SK-N-SH treated with all-trans-retinoic acid at 6 μM for 48 hours (cell line): ENCODE results near the gene SRCAP.

ENCODE experiments used
- ATAC-seq: fragments of 200-7000 bp; cut with Tn5 transposase; 3 replicates; pipeline ENCODE4 v1.9.1; 2020; ENCODE audit warnings: mild to moderate bottlenecking, moderate library complexity
- ARNTL ChIP-seq: fragments of 450-650 bp; formaldehyde crosslinking; IDR thresholded peaks from 2 replicates; pipeline ENCODE4 v1.5.0; 2020; ENCODE audit warnings: low read depth, mild to moderate bottlenecking, moderate library complexity, borderline replicate concordance
- BACH2 ChIP-seq: fragments of 250-450 bp; sonication (Bioruptor Pico); IDR thresholded peaks from 2 replicates; pipeline ENCODE4 v1.9.0; 2021; ENCODE audit warnings: mild to moderate bottlenecking, borderline replicate concordance
- CSDC2 ChIP-seq: fragments of 250-450 bp; sonication (Bioruptor Pico); IDR thresholded peaks from 2 replicates; pipeline ENCODE4 v1.5.0; 2020; ENCODE audit warnings: mild to moderate bottlenecking, moderate library complexity
- ESRRG ChIP-seq: fragments of 250-450 bp; sonication (Bioruptor Pico); IDR thresholded peaks from 2 replicates; pipeline ENCODE4 v1.6.1; 2021; ENCODE audit warnings: mild to moderate bottlenecking
- GLIS3 ChIP-seq: fragments of 250-450 bp; sonication (Bioruptor Pico); IDR thresholded peaks from 2 replicates; pipeline ENCODE4 v1.5.0; 2020; ENCODE audit warnings: mild to moderate bottlenecking, moderate library complexity
- ISL1 ChIP-seq: fragments of 250-450 bp; sonication (Bioruptor Pico); IDR thresholded peaks from 2 replicates; pipeline ENCODE4 v2.1.2; 2022; ENCODE audit warnings: mild to moderate bottlenecking, moderate library complexity
- OSR1 ChIP-seq: fragments of 250-450 bp; sonication (Bioruptor Pico); IDR thresholded peaks from 2 replicates; pipeline ENCODE4 v1.8.0; 2022; ENCODE audit warnings: moderate library complexity, mild to moderate bottlenecking, inconsistent platforms
- PPARA ChIP-seq: fragments of 250-450 bp; sonication (Bioruptor Pico); IDR thresholded peaks from 2 replicates; pipeline ENCODE4 v1.5.0; 2020; ENCODE audit warnings: mild to moderate bottlenecking, borderline replicate concordance
- RARB ChIP-seq: fragments of 250-450 bp; sonication (Bioruptor Pico); IDR thresholded peaks from 2 replicates; pipeline ENCODE4 v1.8.0; 2021; ENCODE audit warnings: mild to moderate bottlenecking, moderate library complexity
- SNAI2 ChIP-seq: fragments of 250-450 bp; sonication (Bioruptor Pico); IDR thresholded peaks from 2 replicates; pipeline ENCODE4 v1.5.0; 2020; ENCODE audit warnings: mild to moderate bottlenecking, moderate library complexity
- TOX ChIP-seq: fragments of 250-450 bp; sonication (Bioruptor Pico); IDR thresholded peaks from 2 replicates; pipeline ENCODE4 v1.8.0; 2021; ENCODE audit warnings: mild to moderate bottlenecking, moderate library complexity, borderline replicate concordance
- ZC3H10 ChIP-seq: fragments of 250-450 bp; sonication (Bioruptor Pico); IDR thresholded peaks from 2 replicates; pipeline ENCODE4 v1.5.1; 2021; ENCODE audit warnings: mild to moderate bottlenecking, moderate library complexity
- ZFP3 ChIP-seq: fragments of 250-450 bp; sonication (Bioruptor Pico); IDR thresholded peaks from 2 replicates; pipeline ENCODE4 v1.5.0; 2020; ENCODE audit warnings: mild to moderate bottlenecking, moderate library complexity
- ZFP30 ChIP-seq: fragments of 450-650 bp; formaldehyde crosslinking; IDR thresholded peaks from 2 replicates; pipeline ENCODE4 v1.5.0; 2022; ENCODE audit warnings: mild to moderate bottlenecking, moderate library complexity
- ZNF565 ChIP-seq: fragments of 450-650 bp; formaldehyde crosslinking; conservative IDR thresholded peaks from 2 replicates; pipeline ENCODE4 v1.5.0; 2020; ENCODE audit warnings: low read depth, mild to moderate bottlenecking, moderate library complexity
- ZNF70 ChIP-seq: fragments of 450-650 bp; formaldehyde crosslinking; IDR thresholded peaks from 2 replicates; pipeline ENCODE4 v1.5.0; 2020; ENCODE audit warnings: mild to moderate bottlenecking, moderate library complexity
- ZNF8 ChIP-seq: fragments of 450-650 bp; formaldehyde crosslinking; IDR thresholded peaks from 2 replicates; pipeline ENCODE4 v1.5.0; 2020; ENCODE audit warnings: mild to moderate bottlenecking, moderate library complexity
- TF ChIP-seq, protein P1 (sequence below): fragments of 250-450 bp; sonication (Bioruptor Pico); IDR thresholded peaks from 2 replicates; pipeline ENCODE4 v1.5.0; 2020; ENCODE audit warnings: mild to moderate bottlenecking, moderate library complexity
- TF ChIP-seq, protein P2 (sequence below): fragments of 250-450 bp; sonication (Bioruptor Pico); IDR thresholded peaks from 2 replicates; pipeline ENCODE4 v1.5.1; 2021; ENCODE audit warnings: mild to moderate bottlenecking, moderate library complexity
- TF ChIP-seq, protein P3 (sequence below): fragments of 250-450 bp; sonication (Bioruptor Pico); IDR thresholded peaks from 2 replicates; pipeline ENCODE4 v1.8.0; 2020; ENCODE audit warnings: mild to moderate bottlenecking, moderate library complexity, borderline replicate concordance
- TF ChIP-seq, protein P4 (sequence below): fragments of 250-450 bp; sonication (Bioruptor Pico); IDR thresholded peaks from 2 replicates; pipeline ENCODE4 v1.5.1; 2020; ENCODE audit warnings: low read depth, mild to moderate bottlenecking, moderate library complexity

Gene SRCAP

DNA sequence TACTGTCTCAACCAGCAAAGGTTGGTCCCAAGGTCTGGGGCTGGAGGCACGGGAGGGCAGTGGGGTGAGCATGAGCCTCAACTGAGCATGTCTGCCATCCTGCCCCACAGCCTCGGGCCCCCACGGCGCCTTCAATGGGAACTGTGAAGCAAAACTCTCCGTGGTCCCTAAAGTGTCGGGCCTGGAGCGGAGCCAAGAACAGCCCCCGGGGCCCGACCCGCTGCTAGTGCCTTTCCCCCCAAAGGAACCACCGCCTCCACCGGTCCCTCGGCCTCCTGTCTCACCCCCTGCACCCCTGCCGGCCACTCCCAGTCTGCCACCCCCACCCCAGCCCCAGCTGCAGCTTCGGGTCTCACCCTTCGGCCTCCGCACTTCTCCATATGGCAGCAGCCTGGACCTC lies 36.5 kb upstream of the SRCAP start (continued):
- TF ChIP-seq, protein P1, sequence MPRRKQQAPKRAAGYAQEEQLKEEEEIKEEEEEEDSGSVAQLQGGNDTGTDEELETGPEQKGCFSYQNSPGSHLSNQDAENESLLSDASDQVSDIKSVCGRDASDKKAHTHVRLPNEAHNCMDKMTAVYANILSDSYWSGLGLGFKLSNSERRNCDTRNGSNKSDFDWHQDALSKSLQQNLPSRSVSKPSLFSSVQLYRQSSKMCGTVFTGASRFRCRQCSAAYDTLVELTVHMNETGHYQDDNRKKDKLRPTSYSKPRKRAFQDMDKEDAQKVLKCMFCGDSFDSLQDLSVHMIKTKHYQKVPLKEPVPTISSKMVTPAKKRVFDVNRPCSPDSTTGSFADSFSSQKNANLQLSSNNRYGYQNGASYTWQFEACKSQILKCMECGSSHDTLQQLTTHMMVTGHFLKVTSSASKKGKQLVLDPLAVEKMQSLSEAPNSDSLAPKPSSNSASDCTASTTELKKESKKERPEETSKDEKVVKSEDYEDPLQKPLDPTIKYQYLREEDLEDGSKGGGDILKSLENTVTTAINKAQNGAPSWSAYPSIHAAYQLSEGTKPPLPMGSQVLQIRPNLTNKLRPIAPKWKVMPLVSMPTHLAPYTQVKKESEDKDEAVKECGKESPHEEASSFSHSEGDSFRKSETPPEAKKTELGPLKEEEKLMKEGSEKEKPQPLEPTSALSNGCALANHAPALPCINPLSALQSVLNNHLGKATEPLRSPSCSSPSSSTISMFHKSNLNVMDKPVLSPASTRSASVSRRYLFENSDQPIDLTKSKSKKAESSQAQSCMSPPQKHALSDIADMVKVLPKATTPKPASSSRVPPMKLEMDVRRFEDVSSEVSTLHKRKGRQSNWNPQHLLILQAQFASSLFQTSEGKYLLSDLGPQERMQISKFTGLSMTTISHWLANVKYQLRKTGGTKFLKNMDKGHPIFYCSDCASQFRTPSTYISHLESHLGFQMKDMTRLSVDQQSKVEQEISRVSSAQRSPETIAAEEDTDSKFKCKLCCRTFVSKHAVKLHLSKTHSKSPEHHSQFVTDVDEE (CRISPR knock-in tag): no peak
- no peak for TF ChIP-seq SNAI2 (CRISPR knock-in tag)

DNA sequence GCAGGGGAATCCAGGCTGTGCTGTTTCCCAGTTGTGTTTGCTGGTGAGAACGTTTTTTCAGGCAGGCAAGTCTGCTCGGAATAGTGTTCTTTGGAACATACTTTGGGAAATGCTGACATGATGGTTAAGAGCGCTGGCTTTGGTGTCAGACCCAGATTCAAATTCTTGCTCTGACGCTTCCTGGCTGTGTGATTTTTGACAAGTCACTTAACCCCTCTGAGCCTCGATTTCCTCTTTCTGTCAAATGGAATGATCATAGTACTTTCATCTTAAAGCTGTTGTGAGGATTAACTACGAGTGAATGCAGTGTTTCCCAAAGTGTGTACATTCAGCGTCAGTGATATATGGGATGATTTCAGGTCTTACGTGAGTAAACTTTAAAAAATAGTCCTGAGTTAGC lies 35.9 kb upstream of the SRCAP start:
- no peak for ATAC-seq
- TF ChIP-seq GLIS3 (CRISPR knock-in tag) (no peak), ESRRG (CRISPR knock-in tag) (no peak), CSDC2 (CRISPR knock-in tag) (no peak), TOX (CRISPR knock-in tag) (no peak), ZFP30 (CRISPR knock-in tag) (no peak)
- TF ChIP-seq, protein P1 (CRISPR knock-in tag): no peak

DNA sequence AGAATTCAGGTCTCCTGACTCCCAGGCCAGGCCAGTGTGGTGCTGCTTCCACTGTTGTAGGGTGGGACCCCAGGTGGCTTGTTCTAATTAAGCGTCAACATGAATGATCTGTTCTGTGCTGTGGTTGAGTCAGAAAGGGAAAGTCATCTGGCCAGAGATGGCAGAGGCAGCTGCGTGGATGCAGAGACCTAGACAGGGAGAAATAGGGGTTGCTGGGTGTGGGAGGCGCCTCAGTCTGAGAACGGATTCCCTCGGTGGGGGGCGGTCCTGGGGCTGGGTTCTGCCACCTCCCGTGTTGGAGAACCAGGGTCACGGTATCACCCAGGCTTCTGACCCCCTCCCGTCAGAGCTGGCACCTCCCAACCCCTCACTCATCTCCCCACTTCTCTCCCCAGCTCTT lies 35.2 kb upstream of the SRCAP start:
- TF ChIP-seq SNAI2 (CRISPR knock-in tag) (no peak), TOX (CRISPR knock-in tag) (no peak), ISL1 (CRISPR knock-in tag) (no peak), ZNF70 (CRISPR knock-in tag) (no peak), ARNTL (no peak), BACH2 (CRISPR knock-in tag) (no peak), ESRRG (CRISPR knock-in tag) (no peak), ZFP30 (CRISPR knock-in tag) (no peak), ZNF565 (no peak), RARB (CRISPR knock-in tag) (no peak), GLIS3 (CRISPR knock-in tag) (no peak), ZC3H10 (CRISPR knock-in tag) (no peak), ZNF8 (CRISPR knock-in tag) (no peak), OSR1 (CRISPR knock-in tag) (no peak), ZFP3 (CRISPR knock-in tag) (no peak), PPARA (CRISPR knock-in tag) (no peak)
- TF ChIP-seq, protein P2, sequence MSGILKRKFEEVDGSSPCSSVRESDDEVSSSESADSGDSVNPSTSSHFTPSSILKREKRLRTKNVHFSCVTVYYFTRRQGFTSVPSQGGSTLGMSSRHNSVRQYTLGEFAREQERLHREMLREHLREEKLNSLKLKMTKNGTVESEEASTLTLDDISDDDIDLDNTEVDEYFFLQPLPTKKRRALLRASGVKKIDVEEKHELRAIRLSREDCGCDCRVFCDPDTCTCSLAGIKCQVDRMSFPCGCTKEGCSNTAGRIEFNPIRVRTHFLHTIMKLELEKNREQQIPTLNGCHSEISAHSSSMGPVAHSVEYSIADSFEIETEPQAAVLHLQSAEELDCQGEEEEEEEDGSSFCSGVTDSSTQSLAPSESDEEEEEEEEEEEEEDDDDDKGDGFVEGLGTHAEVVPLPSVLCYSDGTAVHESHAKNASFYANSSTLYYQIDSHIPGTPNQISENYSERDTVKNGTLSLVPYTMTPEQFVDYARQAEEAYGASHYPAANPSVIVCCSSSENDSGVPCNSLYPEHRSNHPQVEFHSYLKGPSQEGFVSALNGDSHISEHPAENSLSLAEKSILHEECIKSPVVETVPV (CRISPR knock-in tag): no peak
- TF ChIP-seq, protein P3, sequence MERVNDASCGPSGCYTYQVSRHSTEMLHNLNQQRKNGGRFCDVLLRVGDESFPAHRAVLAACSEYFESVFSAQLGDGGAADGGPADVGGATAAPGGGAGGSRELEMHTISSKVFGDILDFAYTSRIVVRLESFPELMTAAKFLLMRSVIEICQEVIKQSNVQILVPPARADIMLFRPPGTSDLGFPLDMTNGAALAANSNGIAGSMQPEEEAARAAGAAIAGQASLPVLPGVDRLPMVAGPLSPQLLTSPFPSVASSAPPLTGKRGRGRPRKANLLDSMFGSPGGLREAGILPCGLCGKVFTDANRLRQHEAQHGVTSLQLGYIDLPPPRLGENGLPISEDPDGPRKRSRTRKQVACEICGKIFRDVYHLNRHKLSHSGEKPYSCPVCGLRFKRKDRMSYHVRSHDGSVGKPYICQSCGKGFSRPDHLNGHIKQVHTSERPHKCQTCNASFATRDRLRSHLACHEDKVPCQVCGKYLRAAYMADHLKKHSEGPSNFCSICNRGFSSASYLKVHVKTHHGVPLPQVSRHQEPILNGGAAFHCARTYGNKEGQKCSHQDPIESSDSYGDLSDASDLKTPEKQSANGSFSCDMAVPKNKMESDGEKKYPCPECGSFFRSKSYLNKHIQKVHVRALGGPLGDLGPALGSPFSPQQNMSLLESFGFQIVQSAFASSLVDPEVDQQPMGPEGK (CRISPR knock-in tag): no peak
- TF ChIP-seq, protein P1 (CRISPR knock-in tag): no peak
- TF ChIP-seq, protein P4, sequence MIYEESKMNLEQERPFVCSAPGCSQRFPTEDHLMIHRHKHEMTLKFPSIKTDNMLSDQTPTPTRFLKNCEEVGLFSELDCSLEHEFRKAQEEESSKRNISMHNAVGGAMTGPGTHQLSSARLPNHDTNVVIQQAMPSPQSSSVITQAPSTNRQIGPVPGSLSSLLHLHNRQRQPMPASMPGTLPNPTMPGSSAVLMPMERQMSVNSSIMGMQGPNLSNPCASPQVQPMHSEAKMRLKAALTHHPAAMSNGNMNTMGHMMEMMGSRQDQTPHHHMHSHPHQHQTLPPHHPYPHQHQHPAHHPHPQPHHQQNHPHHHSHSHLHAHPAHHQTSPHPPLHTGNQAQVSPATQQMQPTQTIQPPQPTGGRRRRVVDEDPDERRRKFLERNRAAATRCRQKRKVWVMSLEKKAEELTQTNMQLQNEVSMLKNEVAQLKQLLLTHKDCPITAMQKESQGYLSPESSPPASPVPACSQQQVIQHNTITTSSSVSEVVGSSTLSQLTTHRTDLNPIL (CRISPR knock-in tag): no peak
- no peak for ATAC-seq
